SH-SY5Y (cell line): ENCODE measurements around the gene RPS27L.

ENCODE experiments used
- GATA2 ChIP-seq: IDR thresholded peaks from 2 replicates; pipeline ENCODE4 v1.6.1; 2011; ENCODE audit warnings: mild to moderate bottlenecking, low read depth, low read length
- GATA3 ChIP-seq: IDR thresholded peaks from 2 replicates; pipeline ENCODE4 v1.6.1; 2011; ENCODE audit warnings: low read depth, mild to moderate bottlenecking, low read length, moderate library complexity

- TF ChIP-seq GATA3, result no peak
- TF ChIP-seq GATA2, result no peak
Observed at GRCh38 chr15:63118854-63119253, 38.4 kb downstream of the RPS27L start.
